ENCODE measurements around the gene AFG1L. TPM values are rescaled to one million over a fixed set of nuclear protein-coding genes. Genes with fewer than 3 reads are reported as not detected.

AFG1L gene
- polyA plus RNA-seq, 1 of the 3 experiments (the other 2 are of a cell fraction), result 0.71 TPM

- H3K36me3 ChIP-seq (replicated peaks in 1 of 2; ENCODE audit: control insufficient read depth in 1 of 2, insufficient read depth in 2 of 2, low read length in 1 of 2), result no peaks in the 10 kb centered on the region
- H3K4me2 ChIP-seq, result no peak overlapping the region
- no peaks in the 10 kb centered on the region for H3K27me3 ChIP-seq (ENCODE audit: insufficient read depth)
- H3F3A ChIP-seq (replicated peaks; ENCODE audit: insufficient read depth), result peaks cover 3% of the 10 kb centered on the region
- ChIA-PET POLR2A (no interaction called here), CTCF (interaction anchor here (0.7 kb wide), 1 partner anchor 76 kb away, joined by 3 read pairs; no protein-coding TSS in a partner anchor)
- H3K4me1 ChIP-seq (ENCODE audit: control insufficient read depth in 1 of 2, insufficient read depth in 2 of 2, low read depth in 1 of 2, low read length in 1 of 2), result no peaks in the 10 kb centered on the region
- H3K79me2 ChIP-seq (ENCODE audit: insufficient read depth), result no peaks in the 10 kb centered on the region
- H3K9ac ChIP-seq, result no peak overlapping the region
- TF ChIP-seq FOXM1 (IDR thresholded peaks at IDR 0.05; ENCODE audit: low read depth) (no peak), RCOR1 (IDR thresholded peaks at IDR 0.05; ENCODE audit: low read length) (no peak), RFX5 (IDR thresholded peaks at IDR 0.05; ENCODE audit: low read length) (no peak), YY1 (IDR thresholded peaks at IDR 0.05; ENCODE audit: low read depth) (no peak), REST (IDR thresholded peaks at IDR 0.05; ENCODE audit: low read depth, low read length) (no peak), SMC3 (IDR thresholded peaks at IDR 0.05; ENCODE audit: low read depth, low read length) (no peak)
- no peaks in the 10 kb centered on the region for H3K9me3 ChIP-seq
- no peak overlapping the region for H3K4me3 ChIP-seq (ENCODE audit: low read depth in 2 of 2, low read length in 1 of 2)
- H2AFZ ChIP-seq (ENCODE audit: low read depth), result no peak overlapping the region
- 54% methylated on average over 3 of the region's 3 CpGs for WGBS (ENCODE audit: low lambda C conversion rate)
- H3K27ac ChIP-seq (ENCODE audit: low read depth in 2 of 2, low read length in 1 of 2), result no peak overlapping the region
- H4K20me1 ChIP-seq (ENCODE audit: insufficient read depth), result no peaks in the 10 kb centered on the region
- no peak for DNase-seq
- no peaks in the 10 kb centered on the region for H3K9me2 ChIP-seq
These were observed 108.4 kb downstream of the AFG1L start for GRCh38 chr6:108403236-108403635.

- Histone ChIP-seq H2AFZ (ENCODE audit: low read depth) (no peak overlapping the region), H4K20me1 (ENCODE audit: insufficient read depth) (no peaks in the 10 kb centered on the region), H3K36me3 (replicated peaks in 1 of 2; ENCODE audit: control insufficient read depth in 1 of 2, insufficient read depth in 2 of 2, low read length in 1 of 2) (no peaks in the 10 kb centered on the region), H3K9me2 (no peaks in the 10 kb centered on the region), H3K4me1 (ENCODE audit: control insufficient read depth in 1 of 2, insufficient read depth in 2 of 2, low read depth in 1 of 2, low read length in 1 of 2) (no peaks in the 10 kb centered on the region), H3K9me3 (no peaks in the 10 kb centered on the region), H3K4me3 (ENCODE audit: low read depth in 2 of 2, low read length in 1 of 2) (no peak overlapping the region), H3K9ac (no peak overlapping the region), H3K4me2 (no peak overlapping the region), H3F3A (replicated peaks; ENCODE audit: insufficient read depth) (no peaks in the 10 kb centered on the region), H3K79me2 (ENCODE audit: insufficient read depth) (no peaks in the 10 kb centered on the region), H3K27me3 (ENCODE audit: insufficient read depth) (no peaks in the 10 kb centered on the region), H3K27ac (ENCODE audit: low read depth in 2 of 2, low read length in 1 of 2) (no peak overlapping the region)
- DNase-seq, result no peak
- ChIA-PET POLR2A (no interaction called here), CTCF (interaction anchor here (0.6 kb wide), 1 partner anchor 149 kb away, joined by 3 read pairs; no protein-coding TSS in a partner anchor)
- WGBS (ENCODE audit: low lambda C conversion rate), result 84% methylated on average over 2 of the region's 2 CpGs
- TF ChIP-seq POLR2AphosphoS5 (IDR thresholded peaks at IDR 0.05; ENCODE audit: low read depth, low read length) (no peak), FOXM1 (IDR thresholded peaks at IDR 0.05; ENCODE audit: low read depth) (no peak), ZBTB33 (IDR thresholded peaks at IDR 0.05; ENCODE audit: borderline replicate concordance, low read depth) (no peak), SIN3A (IDR thresholded peaks at IDR 0.05; ENCODE audit: borderline replicate concordance, low read depth, low read length) (no peak), RXRA (IDR thresholded peaks at IDR 0.05; ENCODE audit: borderline replicate concordance, low read depth) (no peak), FOXJ3 (CRISPR knock-in tag; IDR thresholded peaks at IDR 0.05) (no peak), CTCF (IDR thresholded peaks at IDR 0.05) (no peak), NFIC (IDR thresholded peaks at IDR 0.05; ENCODE audit: borderline replicate concordance) (no peak), GABPA (IDR thresholded peaks at IDR 0.05; ENCODE audit: low read depth) (no peak), JUND (IDR thresholded peaks at IDR 0.05) (no peak), RAD21 (IDR thresholded peaks at IDR 0.05; ENCODE audit: low read length) (no peak), MXI1 (IDR thresholded peaks at IDR 0.05; ENCODE audit: low read depth, low read length) (no peak), TAF1 (IDR thresholded peaks at IDR 0.05; ENCODE audit: borderline replicate concordance, low read depth, low read length) (no peak), USF1 (IDR thresholded peaks at IDR 0.05; ENCODE audit: borderline replicate concordance, low read depth) (no peak), MEF2A (IDR thresholded peaks at IDR 0.05; ENCODE audit: borderline replicate concordance, low read depth) (no peak)
These were observed 112.1 kb downstream of the AFG1L start for GRCh38 chr6:108406943-108407342.

All from SK-N-SH (cell line).